Measurements from ENCODE around the gene ZGRF1. TPM values are rescaled to one million over a fixed set of nuclear protein-coding genes. Genes with fewer than 3 reads are reported as not detected.

Gene ZGRF1
- total and polyA plus RNA-seq, 10 of the 15 experiments (the other 5 are each of a cell fraction or from before 2014, with no cell fraction given): 8.5 to 32.1 (median 20.1) TPM

DNA sequence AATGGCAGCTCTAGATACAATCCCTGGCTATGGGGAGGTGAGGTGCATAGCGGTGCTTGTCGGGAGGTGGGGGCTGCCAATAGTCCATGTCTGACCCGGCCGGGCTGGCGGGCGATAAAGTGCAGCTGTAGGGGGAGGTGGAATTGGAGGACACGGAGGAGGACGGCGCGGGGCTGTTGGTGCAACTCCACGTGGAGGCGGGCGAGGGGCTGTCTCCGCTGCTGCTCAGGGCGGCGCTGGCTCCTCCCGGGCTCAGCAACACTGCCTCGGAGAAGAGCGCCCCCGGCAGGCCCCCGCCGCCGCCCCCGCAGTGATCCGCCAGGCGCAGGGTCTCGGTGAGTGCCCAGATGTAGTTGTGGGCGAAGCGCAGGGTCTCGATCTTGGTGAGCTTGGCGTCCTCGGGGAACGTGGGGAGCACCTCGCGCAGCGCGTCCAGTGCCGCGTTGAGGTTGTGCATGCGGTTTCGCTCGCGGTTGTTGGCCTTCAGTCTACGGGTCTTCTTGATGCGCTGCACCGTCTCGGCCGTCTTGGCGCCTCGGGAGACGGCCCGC, 122.0 kb downstream of the ZGRF1 start (continued):
- no peak for TF ChIP-seq ZBED1 (IDR thresholded peaks at IDR 0.05; ENCODE audit: borderline replicate concordance)
- TF ChIP-seq EGR1 (IDR thresholded peaks at IDR 0.05; ENCODE audit: borderline replicate concordance in 1 of 2, low read depth in 2 of 2, low read length in 2 of 2): peak in 1 of 2 experiments; percentile 97; a peak in 2 of 3 replicates
- no peak for TF ChIP-seq MTA3 (IDR thresholded peaks at IDR 0.05; ENCODE audit: borderline replicate concordance, low read length)
- TF ChIP-seq, protein P1, sequence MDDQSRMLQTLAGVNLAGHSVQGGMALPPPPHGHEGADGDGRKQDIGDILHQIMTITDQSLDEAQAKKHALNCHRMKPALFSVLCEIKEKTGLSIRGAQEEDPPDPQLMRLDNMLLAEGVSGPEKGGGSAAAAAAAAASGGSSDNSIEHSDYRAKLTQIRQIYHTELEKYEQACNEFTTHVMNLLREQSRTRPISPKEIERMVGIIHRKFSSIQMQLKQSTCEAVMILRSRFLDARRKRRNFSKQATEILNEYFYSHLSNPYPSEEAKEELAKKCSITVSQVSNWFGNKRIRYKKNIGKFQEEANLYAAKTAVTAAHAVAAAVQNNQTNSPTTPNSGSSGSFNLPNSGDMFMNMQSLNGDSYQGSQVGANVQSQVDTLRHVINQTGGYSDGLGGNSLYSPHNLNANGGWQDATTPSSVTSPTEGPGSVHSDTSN (IDR thresholded peaks at IDR 0.05; ENCODE audit: insufficient replicate concordance, low read depth, low read length): no peak
- TF ChIP-seq, protein P2, sequence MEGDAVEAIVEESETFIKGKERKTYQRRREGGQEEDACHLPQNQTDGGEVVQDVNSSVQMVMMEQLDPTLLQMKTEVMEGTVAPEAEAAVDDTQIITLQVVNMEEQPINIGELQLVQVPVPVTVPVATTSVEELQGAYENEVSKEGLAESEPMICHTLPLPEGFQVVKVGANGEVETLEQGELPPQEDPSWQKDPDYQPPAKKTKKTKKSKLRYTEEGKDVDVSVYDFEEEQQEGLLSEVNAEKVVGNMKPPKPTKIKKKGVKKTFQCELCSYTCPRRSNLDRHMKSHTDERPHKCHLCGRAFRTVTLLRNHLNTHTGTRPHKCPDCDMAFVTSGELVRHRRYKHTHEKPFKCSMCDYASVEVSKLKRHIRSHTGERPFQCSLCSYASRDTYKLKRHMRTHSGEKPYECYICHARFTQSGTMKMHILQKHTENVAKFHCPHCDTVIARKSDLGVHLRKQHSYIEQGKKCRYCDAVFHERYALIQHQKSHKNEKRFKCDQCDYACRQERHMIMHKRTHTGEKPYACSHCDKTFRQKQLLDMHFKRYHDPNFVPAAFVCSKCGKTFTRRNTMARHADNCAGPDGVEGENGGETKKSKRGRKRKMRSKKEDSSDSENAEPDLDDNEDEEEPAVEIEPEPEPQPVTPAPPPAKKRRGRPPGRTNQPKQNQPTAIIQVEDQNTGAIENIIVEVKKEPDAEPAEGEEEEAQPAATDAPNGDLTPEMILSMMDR (IDR thresholded peaks at IDR 0.05 in 2 of 3, conservative IDR thresholded peaks at IDR 0.05 in 1 of 3; ENCODE audit: control insufficient read depth in 2 of 3, extremely low read depth in 1 of 3, insufficient read depth in 1 of 3, low read depth in 3 of 3, low read length in 3 of 3): peak in 2 of 3 experiments; percentile 16 to 18; a peak in 1 of 6 replicates
- 0 out of 2 replicates have a peak, but pooled peaks have one; percentile 31 for TF ChIP-seq ZNF217 (IDR thresholded peaks at IDR 0.05)
- no peak for TF ChIP-seq HDGF (IDR thresholded peaks at IDR 0.05)
- no peak for TF ChIP-seq PAX8 (IDR thresholded peaks at IDR 0.05)
- no peak for TF ChIP-seq BHLHE40 (IDR thresholded peaks at IDR 0.05; ENCODE audit: borderline replicate concordance in 1 of 2, low read depth in 2 of 2, low read length in 1 of 2)
- no peak for TF ChIP-seq SRF (IDR thresholded peaks at IDR 0.05; ENCODE audit: low read depth in 2 of 2, low read length in 2 of 2)
- no peak for TF ChIP-seq MXI1 (IDR thresholded peaks at IDR 0.05; ENCODE audit: low read depth, low read length)
- TF ChIP-seq RCOR1 (conservative IDR thresholded peaks at IDR 0.05; ENCODE audit: low read depth, low read length): no peak
- TF ChIP-seq, protein P3, sequence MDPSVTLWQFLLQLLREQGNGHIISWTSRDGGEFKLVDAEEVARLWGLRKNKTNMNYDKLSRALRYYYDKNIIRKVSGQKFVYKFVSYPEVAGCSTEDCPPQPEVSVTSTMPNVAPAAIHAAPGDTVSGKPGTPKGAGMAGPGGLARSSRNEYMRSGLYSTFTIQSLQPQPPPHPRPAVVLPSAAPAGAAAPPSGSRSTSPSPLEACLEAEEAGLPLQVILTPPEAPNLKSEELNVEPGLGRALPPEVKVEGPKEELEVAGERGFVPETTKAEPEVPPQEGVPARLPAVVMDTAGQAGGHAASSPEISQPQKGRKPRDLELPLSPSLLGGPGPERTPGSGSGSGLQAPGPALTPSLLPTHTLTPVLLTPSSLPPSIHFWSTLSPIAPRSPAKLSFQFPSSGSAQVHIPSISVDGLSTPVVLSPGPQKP (IDR thresholded peaks at IDR 0.05; ENCODE audit: low read depth, low read length): no peak
- no peak for TF ChIP-seq SMAD5 (IDR thresholded peaks at IDR 0.05; ENCODE audit: low read depth)
- TF ChIP-seq, protein P4, sequence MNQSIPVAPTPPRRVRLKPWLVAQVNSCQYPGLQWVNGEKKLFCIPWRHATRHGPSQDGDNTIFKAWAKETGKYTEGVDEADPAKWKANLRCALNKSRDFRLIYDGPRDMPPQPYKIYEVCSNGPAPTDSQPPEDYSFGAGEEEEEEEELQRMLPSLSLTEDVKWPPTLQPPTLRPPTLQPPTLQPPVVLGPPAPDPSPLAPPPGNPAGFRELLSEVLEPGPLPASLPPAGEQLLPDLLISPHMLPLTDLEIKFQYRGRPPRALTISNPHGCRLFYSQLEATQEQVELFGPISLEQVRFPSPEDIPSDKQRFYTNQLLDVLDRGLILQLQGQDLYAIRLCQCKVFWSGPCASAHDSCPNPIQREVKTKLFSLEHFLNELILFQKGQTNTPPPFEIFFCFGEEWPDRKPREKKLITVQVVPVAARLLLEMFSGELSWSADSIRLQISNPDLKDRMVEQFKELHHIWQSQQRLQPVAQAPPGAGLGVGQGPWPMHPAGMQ (IDR thresholded peaks at IDR 0.05; ENCODE audit: borderline replicate concordance): peak; percentile 70
- peak; percentile 30 for TF ChIP-seq EED (IDR thresholded peaks at IDR 0.05; ENCODE audit: low read depth)
- TF ChIP-seq POLR2AphosphoS5 (IDR thresholded peaks at IDR 0.05; ENCODE audit: low read length): no peak
- TF ChIP-seq, protein P5, sequence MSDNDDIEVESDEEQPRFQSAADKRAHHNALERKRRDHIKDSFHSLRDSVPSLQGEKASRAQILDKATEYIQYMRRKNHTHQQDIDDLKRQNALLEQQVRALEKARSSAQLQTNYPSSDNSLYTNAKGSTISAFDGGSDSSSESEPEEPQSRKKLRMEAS (IDR thresholded peaks at IDR 0.05; ENCODE audit: low read depth, low read length): no peak

All from GM12878 (cell line).